KMS-11 (cell line): Measurements from ENCODE around the gene GRAMD1A.

Experiments
- H2AFZ ChIP-seq: fragments of 200-600 bp; sonication (generic); 2 replicates; pipeline ENCODE4 v1.6.1; 2016; ENCODE audit warnings: antibody characterized with exemption, mixed run types, low read depth
- H3K27ac ChIP-seq: fragments of 200-600 bp; sonication (generic); 2 replicates; pipeline ENCODE4 v1.6.1; 2016; ENCODE audit warnings: mild to moderate bottlenecking, mixed run types
- H3K27me3 ChIP-seq: fragments of 200-600 bp; sonication (generic); 2 replicates; pipeline ENCODE4 v1.6.1; 2017; ENCODE audit warnings: mild to moderate bottlenecking, low read depth, mixed run types, moderate library complexity; ENCODE audit not compliant: insufficient read depth
- H3K36me3 ChIP-seq: fragments of 200-600 bp; sonication (generic); 2 replicates; pipeline ENCODE4 v1.6.1; 2017; ENCODE audit warnings: mild to moderate bottlenecking, mixed run types; ENCODE audit not compliant: insufficient read depth
- H3K4me1 ChIP-seq: fragments of 200-600 bp; sonication (generic); 2 replicates; pipeline ENCODE4 v1.6.1; 2016; ENCODE audit warnings: mild to moderate bottlenecking, low read depth, mixed run types; ENCODE audit not compliant: poor library complexity, severe bottlenecking
- H3K4me2 ChIP-seq: fragments of 200-600 bp; sonication (generic); 2 replicates; pipeline ENCODE4 v1.7.0; 2016; ENCODE audit warnings: mild to moderate bottlenecking, mixed run types
- H3K4me3 ChIP-seq: fragments of 200-600 bp; sonication (generic); IDR thresholded peaks from 2 replicates; pipeline ENCODE4 v1.6.1; 2017; ENCODE audit warnings: low read depth, low read length, mixed read lengths; ENCODE audit not compliant: insufficient read depth
- H3K79me2 ChIP-seq: fragments of 200-600 bp; sonication (generic); 2 replicates; pipeline ENCODE4 v1.6.1; 2016; ENCODE audit warnings: low read depth, mixed run types; ENCODE audit not compliant: insufficient read depth
- H3K9ac ChIP-seq: fragments of 200-600 bp; sonication (generic); 2 replicates; pipeline ENCODE4 v1.6.1; 2016; ENCODE audit warnings: mild to moderate bottlenecking, mixed run types
- H4K20me1 ChIP-seq: fragments of 200-600 bp; sonication (generic); 2 replicates; pipeline ENCODE4 v1.6.1; 2016; ENCODE audit warnings: mild to moderate bottlenecking, mixed run types; ENCODE audit not compliant: insufficient read depth
- TF ChIP-seq, protein P1 (sequence below): fragments of 200-600 bp; sonication (generic); conservative IDR thresholded peaks from 2 replicates; pipeline ENCODE4 v1.6.1; 2017; ENCODE audit warnings: low read depth, mild to moderate bottlenecking, antibody characterized with exemption, low read length, moderate library complexity, mixed read lengths

GRAMD1A gene

DNA sequence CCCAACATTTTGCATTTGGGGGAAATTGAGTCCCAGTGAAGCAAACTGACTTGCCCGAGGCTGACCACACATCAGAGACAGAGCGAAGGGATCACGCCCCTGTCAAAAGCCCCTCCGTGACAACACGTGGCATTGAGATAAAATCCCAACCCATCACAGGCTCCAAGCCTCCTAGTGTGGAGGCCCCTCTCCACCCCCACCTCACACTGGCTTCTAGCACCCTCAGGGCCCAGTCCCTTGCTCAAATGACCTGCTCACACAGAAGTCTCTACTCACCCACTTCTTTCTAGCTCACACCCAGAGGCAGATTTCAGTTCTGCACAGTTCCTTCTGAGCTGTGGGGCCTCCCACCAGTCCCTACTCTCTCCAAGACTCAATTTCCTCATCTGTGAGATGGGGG, 51.7 kb downstream of the GRAMD1A start:
- Histone ChIP-seq H2AFZ (no peak overlapping the region), H3K4me2 (no peak overlapping the region), H3K27me3 (peaks cover 20% of the 10 kb centered on the region; the same call in 1 of the 2 replicates), H3K4me1 (no peaks in the 10 kb centered on the region), H3K4me3 (no peak overlapping the region), H3K9ac (no peak overlapping the region), H3K79me2 (no peaks in the 10 kb centered on the region), H3K27ac (no peak overlapping the region), H4K20me1 (no peaks in the 10 kb centered on the region), H3K36me3 (no peaks in the 10 kb centered on the region)
- TF ChIP-seq, protein P1, sequence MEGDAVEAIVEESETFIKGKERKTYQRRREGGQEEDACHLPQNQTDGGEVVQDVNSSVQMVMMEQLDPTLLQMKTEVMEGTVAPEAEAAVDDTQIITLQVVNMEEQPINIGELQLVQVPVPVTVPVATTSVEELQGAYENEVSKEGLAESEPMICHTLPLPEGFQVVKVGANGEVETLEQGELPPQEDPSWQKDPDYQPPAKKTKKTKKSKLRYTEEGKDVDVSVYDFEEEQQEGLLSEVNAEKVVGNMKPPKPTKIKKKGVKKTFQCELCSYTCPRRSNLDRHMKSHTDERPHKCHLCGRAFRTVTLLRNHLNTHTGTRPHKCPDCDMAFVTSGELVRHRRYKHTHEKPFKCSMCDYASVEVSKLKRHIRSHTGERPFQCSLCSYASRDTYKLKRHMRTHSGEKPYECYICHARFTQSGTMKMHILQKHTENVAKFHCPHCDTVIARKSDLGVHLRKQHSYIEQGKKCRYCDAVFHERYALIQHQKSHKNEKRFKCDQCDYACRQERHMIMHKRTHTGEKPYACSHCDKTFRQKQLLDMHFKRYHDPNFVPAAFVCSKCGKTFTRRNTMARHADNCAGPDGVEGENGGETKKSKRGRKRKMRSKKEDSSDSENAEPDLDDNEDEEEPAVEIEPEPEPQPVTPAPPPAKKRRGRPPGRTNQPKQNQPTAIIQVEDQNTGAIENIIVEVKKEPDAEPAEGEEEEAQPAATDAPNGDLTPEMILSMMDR, result no peak

DNA sequence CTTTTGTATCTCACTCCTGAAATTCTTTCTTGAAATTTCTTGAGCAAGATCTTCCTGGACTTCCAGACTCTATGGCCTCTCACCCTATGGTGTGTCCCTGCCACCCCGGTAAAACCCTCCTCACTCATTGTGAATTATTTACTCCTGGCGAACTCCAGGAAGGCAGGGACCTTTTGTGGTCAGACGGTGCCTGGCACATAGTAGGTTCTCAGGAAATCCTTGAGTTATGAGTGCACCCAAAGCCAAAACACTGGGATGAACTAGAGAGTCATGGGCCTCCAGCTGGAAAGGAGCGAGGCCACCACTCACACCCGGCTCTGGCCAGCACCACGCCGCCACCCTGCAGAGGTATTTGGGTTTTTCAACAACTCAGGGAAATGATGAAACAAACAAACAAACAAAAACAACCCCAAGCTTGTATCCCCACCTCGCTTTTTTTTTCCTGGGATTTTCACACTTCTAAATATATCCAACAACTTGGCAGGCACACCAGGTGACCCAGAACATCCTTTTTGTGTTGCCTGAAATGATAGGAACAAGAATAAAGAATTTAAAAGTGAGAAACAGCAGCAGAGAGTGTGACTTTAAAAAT, 52.6 kb downstream of the GRAMD1A start:
- Histone ChIP-seq H3K4me2 (no peak overlapping the region), H3K9ac (no peak overlapping the region), H2AFZ (no peak overlapping the region), H3K36me3 (no peaks in the 10 kb centered on the region), H3K4me3 (no peak overlapping the region), H4K20me1 (no peaks in the 10 kb centered on the region), H3K4me1 (no peaks in the 10 kb centered on the region), H3K27ac (no peak overlapping the region), H3K27me3 (peaks cover 21% of the 10 kb centered on the region; the same call in 1 of the 2 replicates), H3K79me2 (no peaks in the 10 kb centered on the region)
- TF ChIP-seq, protein P1, result no peak

DNA sequence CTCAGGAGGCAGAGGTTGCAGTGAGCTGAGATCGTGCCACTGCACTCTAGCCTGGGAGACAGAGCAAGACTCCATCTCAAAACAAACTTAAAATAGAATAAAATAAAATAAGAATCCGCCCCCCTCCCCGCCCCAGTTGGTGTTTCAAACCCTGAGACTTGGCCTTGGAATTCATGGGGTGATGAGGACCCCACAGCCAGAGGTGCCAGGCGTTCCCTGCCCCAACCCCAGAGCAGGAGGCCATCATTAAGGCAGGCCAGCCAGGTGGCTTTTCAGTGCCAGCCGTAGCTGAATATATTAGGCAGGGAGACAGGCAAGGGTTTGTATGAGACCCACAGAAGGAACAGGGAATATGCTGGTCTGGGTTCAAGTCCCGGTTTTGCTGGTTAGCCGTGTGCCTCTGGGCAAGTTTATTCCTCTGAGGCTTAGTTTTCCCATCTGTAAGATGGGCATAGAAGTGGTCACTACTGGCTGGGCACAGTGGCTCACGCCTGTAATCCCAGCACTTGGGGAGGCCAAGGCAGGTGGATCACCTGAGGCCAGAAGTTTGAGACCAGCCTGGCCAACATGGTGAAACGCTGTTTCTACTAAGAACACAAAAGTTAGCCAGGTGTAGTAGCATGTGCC, 53.7 kb downstream of the GRAMD1A start:
- no peaks in the 10 kb centered on the region for H3K4me1 ChIP-seq
- H3K4me3 ChIP-seq, result no peak overlapping the region
- TF ChIP-seq, protein P1, result no peak
- no peak overlapping the region for H3K27ac ChIP-seq
- H2AFZ ChIP-seq, result no peak overlapping the region
- H3K27me3 ChIP-seq, result peaks cover 22% of the 10 kb centered on the region; the same call in 1 of the 2 replicates
- H3K4me2 ChIP-seq, result no peak overlapping the region
- no peaks in the 10 kb centered on the region for H3K79me2 ChIP-seq
- no peaks in the 10 kb centered on the region for H3K36me3 ChIP-seq
- H3K9ac ChIP-seq, result no peak overlapping the region
- H4K20me1 ChIP-seq, result no peaks in the 10 kb centered on the region

DNA sequence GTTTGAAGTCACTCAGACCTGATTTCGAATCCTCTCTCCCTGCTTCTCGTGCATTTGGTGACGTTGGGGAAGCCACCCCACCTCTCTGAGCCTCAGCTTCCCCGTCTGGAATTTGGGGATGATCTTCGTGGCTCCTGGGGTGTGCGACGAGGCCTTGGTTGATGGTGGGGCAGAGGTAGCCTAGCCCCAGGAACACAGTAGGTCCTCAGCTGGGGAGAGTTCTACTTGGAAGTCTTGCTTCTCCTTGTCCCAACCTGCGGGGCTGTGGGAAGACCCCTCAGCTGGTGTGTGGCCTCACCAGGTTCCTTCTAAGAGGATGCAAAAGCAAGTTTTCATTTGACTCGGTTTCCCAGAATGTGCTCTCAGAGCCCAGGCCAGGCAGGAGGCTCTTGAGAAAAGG, 54.5 kb downstream of the GRAMD1A start:
- H3K4me2 ChIP-seq, result no peak overlapping the region
- TF ChIP-seq, protein P1, result no peak
- H4K20me1 ChIP-seq, result no peaks in the 10 kb centered on the region
- H3K27me3 ChIP-seq, result peaks cover 22% of the 10 kb centered on the region; the same call in 1 of the 2 replicates
- no peaks in the 10 kb centered on the region for H3K79me2 ChIP-seq
- H3K9ac ChIP-seq, result no peak overlapping the region
- H3K4me3 ChIP-seq, result no peak overlapping the region
- H3K27ac ChIP-seq, result no peak overlapping the region
- H3K36me3 ChIP-seq, result no peaks in the 10 kb centered on the region
- no peaks in the 10 kb centered on the region for H3K4me1 ChIP-seq
- no peak overlapping the region for H2AFZ ChIP-seq
